Fibroblast of the aortic adventitia (primary cell): Measurements from ENCODE around the gene MUC4. TPM values are rescaled to one million over a fixed set of nuclear protein-coding genes. Genes with fewer than 3 reads are reported as not detected.
"Not testable (repeated sequence)": the region's sequence is repeated elsewhere in the genome, so short reads cannot be mapped to it uniquely, and the experiment has no call there.

Experiments
- DNase-seq: peaks from one replicate; pipeline ENCODE4 v3.0.0-alpha.2; 2010; ENCODE audit warnings: low read depth
- H3K4me3 ChIP-seq: 2 replicates; pipeline ENCODE4 v1.5.1; 2011; ENCODE audit warnings: low read depth, mild to moderate bottlenecking, control low read depth, low read length, moderate library complexity
- CTCF ChIP-seq: IDR thresholded peaks from 2 replicates; pipeline ENCODE4 v1.5.1; 2011; ENCODE audit warnings: mild to moderate bottlenecking, low read length, control low read depth, inconsistent platforms; ENCODE audit not compliant: insufficient read depth
- total RNA-seq: library from RNA; depleted of rRNA; stranded (reverse); fragments of >200 nt; gene quantifications from 2 replicates; pipeline ENCODE4 v1.2.3, GENCODE V29; 2012; ENCODE audit warnings: low replicate concordance

Gene MUC4
- total RNA-seq, 1 donor: not detected

DNA sequence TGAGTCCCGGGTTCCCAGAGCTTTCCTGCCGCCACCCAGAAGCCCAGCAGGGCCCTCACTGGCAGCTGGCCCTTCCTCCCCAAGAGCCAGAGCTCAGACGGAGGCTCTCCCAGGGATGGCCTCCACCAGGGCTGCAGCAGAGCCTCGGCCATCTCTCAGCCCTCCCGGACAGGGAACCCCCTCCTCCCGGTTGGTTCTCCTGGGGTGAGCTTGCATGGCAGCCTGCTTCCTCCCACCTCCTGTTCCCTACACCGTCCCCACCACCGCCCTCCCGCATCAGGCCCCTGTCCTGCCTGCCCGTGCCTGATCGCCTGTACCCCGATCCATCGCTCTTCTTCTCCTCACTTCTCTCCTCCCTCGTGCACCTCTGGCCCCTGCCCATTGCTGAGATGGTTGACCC lies 24.1 kb upstream of the MUC4 start:
- DNase-seq: no peak
- TF ChIP-seq CTCF: no peak
- H3K4me3 ChIP-seq: no peak overlapping the region

- no peak for TF ChIP-seq CTCF
- DNase-seq: no peak
- no peak overlapping the region for H3K4me3 ChIP-seq
Observed at GRCh38 chr3:195834675-195835583, 23.2 kb upstream of the MUC4 start.

DNA sequence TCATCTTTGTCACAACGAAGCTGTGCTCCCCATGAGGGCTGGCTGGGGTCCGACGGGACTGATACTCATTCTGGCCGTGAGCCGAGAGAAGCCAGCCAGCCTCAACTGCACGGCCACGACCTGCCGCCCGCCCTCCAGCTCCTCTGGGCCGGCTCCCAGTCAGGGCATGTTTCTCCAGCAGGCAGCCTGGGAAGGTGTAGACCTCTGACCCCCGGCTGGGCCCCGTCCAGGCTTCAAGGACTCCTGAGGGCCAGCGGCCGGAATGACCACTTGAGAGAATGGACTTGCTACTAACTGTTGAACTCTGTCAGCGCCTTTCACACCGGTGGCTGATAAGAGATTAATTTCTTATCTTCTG lies 18.1 kb upstream of the MUC4 start:
- no peak for DNase-seq
- TF ChIP-seq CTCF: no peak
- H3K4me3 ChIP-seq: no peak overlapping the region

- no peak for DNase-seq
- no peak for TF ChIP-seq CTCF
Observed at GRCh38 chr3:195828762-195829161, 17.0 kb upstream of the MUC4 start.

DNA sequence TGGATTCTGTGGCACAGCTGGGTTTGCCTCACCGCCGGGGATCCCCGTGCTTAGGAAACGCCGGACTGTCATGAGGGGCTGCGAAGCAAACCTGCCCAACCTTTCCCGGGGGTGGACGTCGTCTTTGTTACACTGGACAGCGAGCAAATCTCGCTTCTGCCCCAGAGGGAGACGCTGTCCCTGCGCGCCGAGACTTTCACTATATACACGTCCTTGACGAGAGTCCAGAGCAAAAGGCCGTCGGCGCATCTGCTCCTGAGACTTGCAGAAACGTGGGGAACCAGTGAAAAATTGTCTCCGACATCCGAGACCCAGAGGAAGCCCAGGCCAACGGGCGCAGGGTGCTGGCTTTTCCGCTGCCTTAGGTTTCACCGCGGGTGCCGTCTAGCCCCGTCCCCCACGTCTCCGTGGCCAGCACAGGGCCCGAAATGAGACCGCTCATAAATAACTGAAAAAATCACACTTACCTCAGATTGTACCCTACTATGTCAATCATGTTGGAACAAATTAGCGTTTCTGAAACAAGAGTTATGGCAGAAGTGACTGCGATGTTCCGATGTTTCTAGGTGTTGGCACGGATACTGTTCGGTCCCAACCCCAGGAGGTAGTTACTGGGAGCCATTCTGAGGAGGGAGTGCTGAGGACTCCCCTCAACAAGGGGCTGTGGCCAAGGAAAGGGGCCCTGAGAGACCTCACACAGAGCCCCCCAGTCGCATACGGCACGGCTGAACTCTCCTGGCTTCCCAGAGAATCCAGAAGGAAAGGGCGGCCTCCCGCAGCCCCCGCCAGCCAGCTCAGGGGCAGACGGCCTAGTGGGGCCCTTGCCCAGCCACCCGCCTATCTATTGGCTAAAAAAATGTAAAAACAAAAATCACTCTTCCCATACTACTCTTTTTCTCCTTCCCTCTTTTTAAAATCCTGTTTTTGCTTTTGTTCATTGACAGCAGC lies 14.4 kb upstream of the MUC4 start:
- no peak for TF ChIP-seq CTCF
- no peak overlapping the region for H3K4me3 ChIP-seq
- no peak for DNase-seq

More at GRCh38 chr3:195828762-195829161, 17.0 kb upstream of the MUC4 start:
- no peak overlapping the region for H3K4me3 ChIP-seq

DNA sequence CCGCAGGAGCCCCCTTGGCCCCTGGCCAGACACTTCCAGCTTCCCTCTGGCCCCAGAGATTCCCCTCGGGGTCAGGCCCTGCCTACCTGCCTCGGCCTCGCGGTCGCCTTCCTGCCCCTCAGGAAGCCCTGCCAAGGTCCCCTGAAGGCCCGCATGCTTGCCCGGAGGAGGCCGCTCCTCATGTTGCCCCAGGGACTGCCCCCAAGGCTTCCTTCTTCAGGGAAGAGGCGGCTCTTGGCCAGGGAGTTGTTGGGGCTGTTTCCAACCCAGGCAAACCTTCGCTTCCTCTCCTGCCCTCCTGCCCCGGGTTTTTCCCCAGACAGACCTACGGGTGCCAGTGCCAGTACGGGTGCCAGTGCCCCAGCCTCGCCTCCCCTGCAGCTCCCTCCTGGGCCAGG lies 13.5 kb upstream of the MUC4 start:
- no peak for TF ChIP-seq CTCF
- no peak for DNase-seq

GRCh38 chr3:195824425-195825190 lies 12.9 kb upstream of the MUC4 start:
- not testable (repeated sequence) for DNase-seq, H3K4me3 ChIP-seq

More for the DNA sequence above, 13.5 kb upstream of the MUC4 start:
- no peak overlapping the region for H3K4me3 ChIP-seq
